Activated T-helper 1 cell treated with Interleukin-2 at 50 U/mL for 16 hours (primary cell): ENCODE data around the gene CTIF.

Experiments
- DNase-seq: peaks from one replicate; pipeline ENCODE4 v3.0.0-alpha.2; 2020; ENCODE audit warnings: low read depth

Gene CTIF

GRCh38 chr18:48575658-48576456, 37.0 kb downstream of the CTIF start:
- no peak for DNase-seq

DNA sequence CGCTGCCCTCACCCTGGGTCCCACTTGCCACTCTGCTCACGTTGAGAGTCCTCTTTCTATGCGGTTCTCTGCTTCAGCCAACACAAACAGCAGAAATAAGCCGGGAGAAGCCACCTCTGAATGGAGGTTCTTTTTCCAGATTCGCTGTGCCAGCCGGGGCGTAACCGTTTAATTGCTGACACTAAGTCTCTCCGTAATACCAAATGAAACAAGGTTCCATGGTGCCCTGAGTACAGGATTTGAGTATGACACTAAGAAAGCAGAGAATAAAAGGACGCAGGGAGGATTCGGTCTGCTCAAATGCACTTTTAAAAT, 37.6 kb downstream of the CTIF start:
- DNase-seq, result no peak

DNA sequence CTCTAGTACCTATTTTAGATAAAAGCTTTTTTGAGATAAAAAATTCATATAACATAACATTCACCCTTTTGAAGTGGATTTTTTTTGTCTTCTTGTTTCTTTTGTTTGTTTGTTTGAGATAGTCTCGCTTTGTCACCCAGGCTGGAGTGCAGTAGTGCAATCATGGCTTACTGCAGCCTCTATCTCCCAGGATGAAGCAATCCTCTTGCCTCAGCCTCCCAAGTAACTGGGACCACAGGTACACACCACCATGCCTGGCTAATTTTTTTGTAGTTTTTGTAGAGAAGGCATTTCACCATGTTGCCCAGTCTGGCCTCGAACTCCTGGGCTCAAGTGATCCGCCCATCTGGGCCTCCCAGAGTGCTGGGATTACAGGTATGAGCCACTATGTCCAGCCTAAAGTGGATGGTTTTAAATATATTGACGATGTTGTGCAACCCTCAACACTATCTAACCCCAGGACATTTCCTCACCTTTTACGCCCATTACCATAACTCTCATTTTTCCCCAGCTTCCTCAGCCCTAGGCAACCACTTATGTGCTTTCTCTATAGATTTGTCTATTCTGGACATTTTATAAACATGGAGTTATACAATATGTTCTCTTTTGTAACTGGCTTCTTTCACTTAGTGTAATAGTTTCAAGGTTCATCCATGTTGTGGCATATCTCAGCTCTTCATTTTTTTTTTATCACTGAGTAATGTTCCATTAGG, 38.8 kb downstream of the CTIF start:
- no peak for DNase-seq

DNA sequence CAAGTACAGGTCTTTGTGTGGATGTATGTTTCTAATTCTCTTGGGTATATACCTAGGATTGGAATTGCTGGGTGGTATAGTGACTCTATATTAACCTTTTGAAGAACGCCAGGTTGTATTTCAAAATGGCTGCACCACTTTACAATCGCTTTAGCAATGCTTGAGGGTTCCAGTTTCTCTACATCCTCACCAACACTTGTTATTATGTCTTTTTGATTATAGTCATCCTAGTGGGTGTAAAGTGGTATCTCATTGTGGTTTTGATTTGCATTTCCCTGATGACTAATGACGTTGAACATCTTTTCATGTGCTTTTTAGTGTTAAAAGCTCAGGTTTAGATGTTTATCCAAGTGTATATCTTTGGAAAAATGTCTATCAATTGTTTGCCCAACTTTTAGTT, 39.5 kb downstream of the CTIF start:
- no peak for DNase-seq

- no peak for DNase-seq
Measured at GRCh38 chr18:48580066-48580465, 41.2 kb downstream of the CTIF start.

DNA sequence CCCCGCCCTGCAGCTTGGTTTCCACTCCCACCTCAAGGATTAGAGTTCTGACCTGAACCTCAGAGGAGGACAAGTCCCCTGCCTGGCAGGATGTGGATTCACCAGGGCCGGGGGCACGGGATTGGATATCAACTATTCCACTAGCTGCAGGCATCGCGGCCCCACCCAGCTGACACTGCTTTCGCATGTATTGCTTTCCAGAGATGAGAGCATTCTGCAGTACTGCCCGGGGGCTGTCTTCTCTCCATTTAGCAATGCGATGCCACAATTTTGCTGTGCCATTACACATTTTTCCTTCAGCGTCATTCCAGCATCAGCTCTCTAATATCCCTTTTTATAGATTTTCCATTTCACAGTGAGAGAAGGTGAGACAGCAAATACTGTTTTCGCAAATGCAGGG, 42.0 kb downstream of the CTIF start:
- DNase-seq, result no peak

- no peak for DNase-seq
Measured at GRCh38 chr18:48581206-48581605, 42.4 kb downstream of the CTIF start.

DNA sequence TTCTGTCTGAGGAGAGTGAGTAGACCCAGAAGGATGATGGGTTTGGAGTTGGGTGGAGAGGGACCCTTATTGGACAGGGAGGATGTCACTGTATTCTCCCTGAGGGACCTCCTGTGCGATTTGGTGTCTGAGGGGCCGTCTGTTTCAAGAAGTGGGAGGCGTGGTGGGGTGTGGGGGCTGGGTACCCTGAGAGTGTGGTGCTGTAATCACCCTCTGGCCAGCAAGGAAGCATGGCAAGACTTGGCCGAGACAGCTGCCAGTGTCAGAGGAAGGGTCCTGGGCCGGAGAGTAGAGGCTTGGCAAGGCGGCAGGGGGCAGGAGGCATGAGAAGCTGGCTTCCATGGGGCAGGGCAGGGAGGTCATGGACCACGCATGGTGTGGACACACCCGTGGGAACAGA, 43.1 kb downstream of the CTIF start:
- DNase-seq, result no peak

- no peak for DNase-seq
Measured at GRCh38 chr18:48582946-48583345, 44.1 kb downstream of the CTIF start.

GRCh38 chr18:48583573-48583972, 44.7 kb downstream of the CTIF start:
- DNase-seq, result no peak

DNA sequence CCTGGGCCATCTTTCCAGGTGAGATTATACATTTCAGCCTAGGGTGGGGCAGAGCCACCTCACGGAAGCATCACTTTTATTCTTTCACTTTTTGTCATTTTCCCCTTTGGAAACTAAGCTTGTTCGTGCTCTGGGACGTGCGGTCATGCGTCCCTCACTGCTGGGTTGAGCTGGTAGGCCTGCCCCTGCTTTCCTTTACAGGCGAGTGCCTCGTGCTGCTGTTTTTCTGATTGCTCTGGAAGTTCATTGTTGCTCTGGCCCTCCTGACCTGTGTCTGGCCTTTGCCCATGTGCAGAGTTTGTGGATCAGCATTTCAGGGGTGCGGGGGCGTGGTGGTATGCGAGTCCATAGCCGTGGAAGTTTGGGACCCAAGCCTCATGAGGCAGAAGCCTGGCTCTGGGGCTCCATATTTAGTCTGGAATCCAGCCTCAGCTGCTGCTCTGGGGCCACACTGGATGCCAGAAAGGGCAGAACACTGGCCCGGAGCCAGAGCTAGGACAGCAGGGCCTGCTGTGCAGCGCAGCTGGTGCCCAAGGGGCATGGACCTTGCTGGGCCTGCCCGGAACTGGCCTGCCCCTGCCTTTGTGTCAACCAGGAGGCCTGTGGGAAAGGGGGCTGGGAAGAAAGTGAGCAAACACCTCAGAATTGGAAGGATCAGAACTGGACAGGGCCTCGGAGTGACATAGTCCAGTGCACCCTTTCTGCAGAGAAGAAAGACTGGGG, 51.1 kb downstream of the CTIF start:
- DNase-seq, result no peak

DNA sequence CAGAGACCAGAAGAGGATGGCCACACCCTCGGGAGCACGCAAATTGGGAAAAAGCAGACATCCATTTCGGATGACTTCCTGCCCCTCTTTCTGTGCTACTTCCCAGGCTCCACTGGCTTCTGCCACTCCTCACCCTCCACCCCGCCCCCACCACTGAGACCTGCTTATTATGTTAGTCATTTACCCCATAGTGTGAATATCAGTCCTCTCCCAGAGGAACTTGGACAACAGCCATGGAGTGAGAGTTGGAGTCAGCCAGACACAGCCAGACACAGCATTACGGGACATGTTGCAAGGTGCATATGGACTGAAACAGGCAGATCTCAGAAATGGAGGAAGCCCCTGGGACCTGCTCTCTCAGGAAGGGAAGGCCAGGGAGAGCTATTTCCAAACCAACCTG, 51.8 kb downstream of the CTIF start:
- no peak for DNase-seq

GRCh38 chr18:48592540-48593171, 53.8 kb downstream of the CTIF start:
- no peak for DNase-seq

- DNase-seq, result no peak
Measured at GRCh38 chr18:48594471-48595094, 55.8 kb downstream of the CTIF start.

GRCh38 chr18:48595703-48596218, 56.9 kb downstream of the CTIF start:
- DNase-seq, result no peak

DNA sequence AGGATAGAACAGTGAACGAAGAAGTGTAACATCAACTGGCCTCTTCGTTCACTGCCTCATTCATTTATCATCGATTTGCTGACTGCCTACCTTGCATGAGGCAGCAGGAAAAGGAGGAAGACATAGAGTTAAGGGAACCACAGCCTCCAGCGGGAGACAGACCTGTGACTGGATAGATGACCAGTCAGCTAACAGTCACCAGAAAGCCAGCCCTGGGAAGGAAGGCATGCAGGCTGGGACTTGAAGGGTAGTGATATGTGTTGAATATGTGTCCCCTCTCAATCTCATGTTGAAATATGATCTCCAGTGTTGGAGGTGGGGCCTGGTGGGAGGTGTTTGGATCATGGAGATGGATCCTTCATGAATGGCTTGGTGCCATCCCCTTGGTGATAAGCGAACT, 58.3 kb downstream of the CTIF start:
- DNase-seq, result no peak

GRCh38 chr18:48597671-48598070, 58.8 kb downstream of the CTIF start:
- DNase-seq, result no peak

DNA sequence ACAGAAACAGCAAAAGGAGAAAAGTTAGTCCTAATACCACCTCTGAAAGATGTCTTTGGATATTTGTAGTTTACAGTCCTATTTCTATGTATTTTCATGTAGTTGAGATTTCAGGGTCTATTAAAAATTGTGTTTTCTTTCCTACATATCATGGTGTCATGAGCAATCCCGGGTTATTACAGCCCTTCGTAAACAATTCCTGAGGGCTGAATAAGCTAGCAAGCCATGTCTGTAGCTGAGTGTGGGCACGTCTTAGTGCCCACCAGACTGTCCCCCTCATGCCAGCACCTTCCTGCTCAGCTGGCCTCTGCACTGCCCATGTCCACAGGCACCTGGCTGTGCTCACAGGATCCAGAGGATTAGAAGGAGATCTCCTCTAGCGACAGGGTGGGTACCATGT, 60.6 kb downstream of the CTIF start:
- no peak for DNase-seq

- DNase-seq, result no peak
Measured at GRCh38 chr18:48600046-48600445, 61.2 kb downstream of the CTIF start.

- no peak for DNase-seq
Measured at GRCh38 chr18:48600456-48601090, 61.7 kb downstream of the CTIF start.

DNA sequence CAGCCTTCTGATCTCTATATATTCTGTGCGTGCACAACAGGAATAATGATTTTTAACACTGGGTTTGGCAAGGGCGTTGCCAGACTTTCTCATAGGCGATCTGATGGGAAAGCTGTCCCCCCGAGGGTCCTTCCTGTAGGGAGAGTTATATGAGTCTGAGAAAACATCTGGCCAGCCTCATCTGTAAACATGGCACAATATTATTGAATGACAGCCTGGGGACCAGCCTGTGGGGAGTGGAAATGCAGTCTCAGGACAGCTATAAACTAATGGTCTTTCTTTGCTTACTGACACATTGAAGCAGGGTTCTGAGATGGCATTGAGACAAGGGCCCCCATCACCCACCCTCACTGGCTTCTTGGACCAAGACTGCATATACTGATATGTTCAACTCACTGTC, 62.5 kb downstream of the CTIF start:
- no peak for DNase-seq
